Epidermal melanocyte (primary cell): ENCODE results near the gene KIF25.
"Not testable (repeated sequence)": the region's sequence is repeated elsewhere in the genome, so short reads cannot be mapped to it uniquely, and the experiment has no call there.

Source experiments
- DNase-seq: peaks from one replicate; pipeline ENCODE4 v3.0.0; 2011; ENCODE audit warnings: low spot score; ENCODE audit not compliant: insufficient read length

Gene KIF25

DNA sequence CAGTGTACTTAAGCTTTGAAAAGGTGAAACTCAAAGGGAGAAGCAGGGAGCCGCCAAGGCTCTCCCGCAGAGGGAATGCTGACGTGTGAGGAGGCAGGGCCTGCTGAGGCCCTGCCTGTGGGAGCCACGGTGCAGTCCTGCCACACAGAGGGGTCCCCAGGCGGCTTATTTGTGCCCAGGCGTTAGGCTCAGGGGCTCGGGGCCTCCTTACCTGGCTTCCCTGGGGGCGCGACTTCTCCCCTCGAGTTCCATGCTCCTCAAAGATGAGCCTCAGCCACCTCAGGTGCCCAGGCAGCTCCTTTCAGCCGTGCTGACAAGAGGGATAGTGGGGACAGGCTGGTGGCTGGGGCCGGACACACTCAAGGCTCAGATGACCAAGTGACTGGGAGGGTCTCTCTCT, 2.2 kb upstream of the KIF25 start:
- DNase-seq = no peak

GRCh38 chr6:167995731-167996151, 1.7 kb upstream of the KIF25 start:
- no peak for DNase-seq

GRCh38 chr6:167996424-167997199, 859 bp upstream of the KIF25 start:
- no peak for DNase-seq

- no peak for DNase-seq
These were observed 744 bp downstream of the KIF25 start for GRCh38 chr6:167998215-167998614.

GRCh38 chr6:168000198-168001028, 2.9 kb downstream of the KIF25 start:
- DNase-seq = no peak

GRCh38 chr6:168001029-168001332, 3.5 kb downstream of the KIF25 start:
- no peak for DNase-seq

GRCh38 chr6:168001514-168001913, 4.0 kb downstream of the KIF25 start:
- DNase-seq = not testable (repeated sequence)

DNA sequence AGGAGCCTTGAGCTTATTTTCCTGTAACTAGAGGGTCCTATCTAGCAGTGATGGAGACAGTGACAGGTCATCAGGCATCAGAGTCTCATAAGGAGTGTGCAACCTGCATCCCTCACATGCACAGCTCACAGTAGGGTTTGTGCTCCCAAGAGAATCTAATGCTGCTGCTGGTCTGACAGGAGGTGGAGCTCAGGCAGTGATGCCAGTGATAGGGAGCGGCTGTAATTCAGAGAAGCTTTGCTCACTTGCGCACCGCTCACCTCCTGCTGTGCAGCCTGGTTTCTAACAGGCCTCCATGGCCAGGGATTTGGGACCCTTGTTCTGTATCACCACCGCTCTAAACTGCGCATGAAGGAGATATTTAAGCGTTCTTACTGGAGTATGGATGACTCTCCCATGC, 5.3 kb downstream of the KIF25 start:
- no peak for DNase-seq

- no peak for DNase-seq
These were observed 6.6 kb downstream of the KIF25 start for GRCh38 chr6:168004023-168004422.

DNA sequence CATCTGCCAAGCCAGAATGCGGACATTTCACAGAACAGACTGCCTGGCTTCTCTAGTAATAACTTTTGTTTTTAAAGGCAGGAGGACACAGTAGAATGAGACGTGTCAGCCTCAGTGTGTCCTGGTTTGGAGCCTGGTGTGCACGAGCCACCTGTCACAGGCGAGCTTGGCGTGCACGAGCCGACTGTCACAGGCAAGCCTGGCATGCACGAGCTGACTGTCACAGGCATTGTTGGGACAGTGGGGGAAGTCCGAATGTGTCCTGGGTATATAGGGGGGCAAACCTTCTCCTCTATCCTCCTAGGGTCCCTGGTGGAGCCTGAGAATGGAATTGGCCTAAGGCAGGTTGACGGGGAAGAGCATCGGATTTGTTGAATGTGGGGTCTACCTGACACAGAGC, 7.5 kb downstream of the KIF25 start:
- no peak for DNase-seq

- no peak for DNase-seq
These were observed 8.3 kb downstream of the KIF25 start for GRCh38 chr6:168005796-168006195.

DNA sequence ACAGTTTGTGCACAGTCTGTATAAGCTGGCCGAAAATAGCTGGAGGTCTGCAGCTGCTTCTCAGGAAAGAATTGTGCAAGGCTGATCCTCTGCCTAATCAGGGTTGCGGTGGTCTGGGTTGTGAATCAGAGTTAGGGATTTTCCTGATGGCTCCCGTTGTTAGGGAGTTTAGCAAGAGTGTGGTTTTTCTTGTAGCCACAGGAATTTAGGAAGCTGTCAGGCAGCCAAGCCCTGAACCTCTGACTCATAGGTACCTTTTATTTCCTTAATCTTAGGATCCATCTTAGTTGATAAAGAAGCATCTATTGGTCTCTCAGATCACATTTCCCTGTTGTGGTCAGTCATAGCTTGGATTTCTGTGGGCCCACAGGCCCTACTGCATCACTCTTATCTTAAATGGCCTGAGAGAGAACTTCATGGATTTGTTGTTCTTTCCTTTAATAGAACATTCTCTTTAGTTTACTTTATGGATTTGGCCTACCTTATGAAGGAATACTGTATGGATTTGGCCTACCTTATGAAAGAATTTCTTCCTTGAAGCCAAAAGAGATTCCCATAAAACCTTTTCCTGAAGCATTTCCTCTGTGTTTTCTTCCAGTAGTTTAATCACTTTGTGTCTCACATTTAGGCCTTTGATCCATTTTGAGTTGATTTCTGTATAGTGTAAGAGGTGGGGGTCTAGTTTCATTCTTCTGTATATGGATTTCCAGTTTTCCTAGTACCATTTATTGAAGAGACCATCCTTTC, 10.3 kb downstream of the KIF25 start:
- no peak for DNase-seq

DNA sequence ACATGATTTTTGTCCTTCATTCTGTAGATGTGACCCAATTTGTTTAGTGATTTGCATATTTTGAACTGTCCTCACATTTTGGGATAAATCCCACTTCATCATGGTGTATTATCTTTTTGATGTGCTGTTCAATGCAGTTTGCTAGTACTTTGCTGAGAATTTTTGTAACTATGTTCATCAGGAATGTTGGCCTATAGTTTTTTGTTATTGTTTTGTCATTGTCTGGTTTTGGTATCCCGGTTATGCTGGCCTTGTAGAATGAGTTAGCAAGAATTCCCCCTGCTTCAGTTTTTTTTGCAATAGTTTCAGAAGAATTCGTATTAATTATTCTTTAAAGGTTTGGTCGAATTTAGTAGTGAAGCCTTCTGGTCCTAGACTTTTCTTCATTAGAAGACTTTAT, 11.9 kb downstream of the KIF25 start:
- no peak for DNase-seq

DNA sequence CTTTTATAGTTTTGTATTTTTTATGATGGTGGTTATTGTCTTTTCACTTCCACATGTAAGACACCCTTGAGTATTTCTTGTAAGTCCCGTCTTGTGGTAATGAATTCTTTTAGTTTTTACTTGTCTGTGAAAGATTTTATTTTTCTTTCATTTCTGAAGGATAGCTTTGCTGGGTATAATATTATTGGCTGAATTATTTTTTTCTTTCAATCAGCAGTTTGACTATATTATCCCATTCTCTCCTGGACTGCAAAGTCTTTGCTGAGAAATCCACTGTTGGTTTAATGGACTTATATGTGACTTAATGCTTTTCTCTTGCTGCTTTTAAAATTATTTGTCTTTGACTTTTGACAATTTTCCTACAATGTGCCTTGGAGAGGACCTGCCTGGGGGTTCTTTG, 13.8 kb downstream of the KIF25 start:
- DNase-seq = no peak

- no peak for DNase-seq
These were observed 15.2 kb downstream of the KIF25 start for GRCh38 chr6:168012431-168013249.

- no peak for DNase-seq
These were observed 15.9 kb downstream of the KIF25 start for GRCh38 chr6:168013250-168013915.

DNA sequence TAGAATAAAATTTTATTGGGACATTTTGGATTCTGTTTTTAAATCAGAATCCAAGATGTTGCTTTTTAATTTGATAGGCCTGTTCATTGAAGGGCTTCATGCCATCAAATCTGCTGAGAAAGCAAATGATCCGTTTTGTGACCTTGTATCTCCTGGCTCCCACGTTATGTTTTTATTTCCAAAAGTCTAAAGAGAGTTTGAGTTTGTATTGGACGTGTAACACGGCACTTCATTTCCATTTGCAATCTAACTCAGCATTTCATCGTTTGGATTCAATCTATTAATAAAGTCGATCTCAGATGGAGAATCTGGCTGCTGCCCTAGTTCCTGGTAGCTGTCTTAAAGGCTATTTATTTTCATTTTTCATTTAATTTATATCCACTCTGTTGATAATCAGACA, 17.0 kb downstream of the KIF25 start:
- no peak for DNase-seq

DNA sequence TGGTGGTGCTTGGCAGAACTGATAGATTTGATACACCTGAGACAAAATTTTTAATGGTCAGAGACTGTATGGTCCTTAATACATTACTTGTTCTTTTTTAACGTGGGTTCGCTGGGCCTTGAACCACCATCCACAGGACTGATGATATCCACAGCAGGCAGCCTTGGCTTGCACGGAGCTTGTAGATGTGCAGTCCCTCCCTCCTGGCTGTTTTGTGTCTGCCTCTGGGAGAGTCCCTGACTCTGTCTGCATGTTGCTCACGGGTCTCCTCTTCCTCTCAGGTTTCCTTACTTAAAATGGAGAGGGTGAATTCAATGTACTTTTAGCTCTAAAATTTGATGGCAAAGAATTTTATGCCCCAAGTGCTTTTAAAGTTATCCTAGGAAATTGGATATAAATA, 17.5 kb downstream of the KIF25 start:
- no peak for DNase-seq

- DNase-seq = no peak
These were observed 18.2 kb downstream of the KIF25 start for GRCh38 chr6:168015482-168016175.

- DNase-seq = no peak
These were observed 18.7 kb downstream of the KIF25 start for GRCh38 chr6:168016176-168016620.
